GM12878 (cell line): Measurements from ENCODE around the gene KCNAB2. TPM values are rescaled to one million over a fixed set of nuclear protein-coding genes. Genes with fewer than 3 reads are reported as not detected.

Experiments used
- ATAC-seq: fragments of 200-7000 bp; cut with Tn5 transposase; 3 replicates; pipeline ENCODE4 v1.9.1; 2020; ENCODE audit warnings: mild to moderate bottlenecking, moderate library complexity
- BruUV-seq: library from RNA; stranded (reverse); fragments of 400-500 nt; replicated peaks from 2 replicates; lab custom pipeline; 2021; lab: Mats Ljungman, UMichigan
- CTCF ChIA-PET: fragments of 300-600 bp; sonication (Branson Sonifier 250); formaldehyde crosslinking; extraction: SDS; loops from one replicate; lab custom pipeline; 2021; ENCODE audit warnings: inconsistent platforms; lab: Yijun Ruan, JAX
- POLR2A ChIA-PET: fragments of 350-600 bp; formaldehyde crosslinking; extraction: SDS; loops from one replicate; lab custom pipeline; 2021; ENCODE audit warnings: inconsistent platforms; lab: Charles Lee
- RAD21 ChIA-PET: fragments of 300-600 bp; sonication (Branson Sonifier 250); formaldehyde crosslinking; loops from one replicate; lab custom pipeline; 2023; ENCODE audit warnings: antibody characterized with exemption; ENCODE audit not compliant: unreplicated experiment; lab: Charles Lee
- SMC1A ChIA-PET: fragments of 300-600 bp; sonication (Branson Sonifier 250); formaldehyde crosslinking; loops from one replicate; lab custom pipeline; 2023; ENCODE audit not compliant: unreplicated experiment, uncharacterized antibody; lab: Charles Lee
- DNase-seq: peaks from one replicate; pipeline ENCODE4 v3.0.0-alpha.2; 2011; ENCODE audit warnings: low read depth, low spot score
- FAIRE-seq: peaks from 3 replicates; lab custom pipeline; 2011; peaks lifted over from hg19 to GRCh38; lab: Jason Lieb, UNC
- H2AFZ ChIP-seq: 2 replicates; pipeline ENCODE4 v1.6.0; 2011; ENCODE audit warnings: low read depth, low read length, control low read depth; ENCODE audit not compliant: control insufficient read depth
- H3K27ac ChIP-seq: 2 replicates; pipeline ENCODE4 v1.5.1; 2011; ENCODE audit warnings: control low read depth; ENCODE audit not compliant: control insufficient read depth, insufficient read depth
- H3K27me3 ChIP-seq, 2 experiments: replicated peaks in 1 of 2; 2 replicates each; pipeline versions ENCODE4 v1.6.0 to v1.6.1; 2011; ENCODE audit warnings: low read length in 1 of 2; ENCODE audit not compliant: control insufficient read depth in 2 of 2, insufficient read depth in 2 of 2
- H3K36me3 ChIP-seq, 2 experiments: 2 replicates each; pipeline ENCODE4 v1.5.1; 2011; ENCODE audit warnings: low read length in 1 of 2; ENCODE audit not compliant: control insufficient read depth in 2 of 2, insufficient read depth in 2 of 2
- H3K4me1 ChIP-seq: 2 replicates; pipeline ENCODE4 v1.6.1; 2011; ENCODE audit warnings: mild to moderate bottlenecking, low read length, moderate library complexity, mixed read lengths; ENCODE audit not compliant: control insufficient read depth, insufficient read depth
- H3K4me2 ChIP-seq: 2 replicates; pipeline ENCODE4 v1.6.0; 2011; ENCODE audit warnings: control low read depth; ENCODE audit not compliant: control insufficient read depth, insufficient read depth
- H3K4me3 ChIP-seq: fragments of 200-600 bp; sonication (generic); 2 replicates; pipeline ENCODE4 v1.5.1; 2016
- H3K79me2 ChIP-seq: 2 replicates; pipeline ENCODE4 v1.6.0; 2011; ENCODE audit warnings: low read length; ENCODE audit not compliant: control insufficient read depth, insufficient read depth
- H3K9ac ChIP-seq: 2 replicates; pipeline ENCODE4 v1.8.0; 2011; ENCODE audit warnings: low read length, control low read depth, mixed read lengths; ENCODE audit not compliant: control insufficient read depth, insufficient read depth
- H3K9me3 ChIP-seq: replicated peaks from 3 replicates; pipeline ENCODE4 v1.5.1; 2011; ENCODE audit warnings: mild to moderate bottlenecking, low read length; ENCODE audit not compliant: control insufficient read depth, insufficient read depth
- H4K20me1 ChIP-seq: 2 replicates; pipeline ENCODE4 v1.6.0; 2011; ENCODE audit not compliant: control insufficient read depth, insufficient read depth
- BRCA1 ChIP-seq: IDR thresholded peaks from 2 replicates; pipeline ENCODE4 v1.6.1; 2011; ENCODE audit warnings: low read depth, low read length, improper control_type of control experiment
- E4F1 ChIP-seq: fragments of 450-650 bp; IDR thresholded peaks from 2 replicates; pipeline ENCODE4 v1.6.1; 2018; ENCODE audit warnings: borderline replicate concordance, mild to moderate bottlenecking; ENCODE audit not compliant: partially characterized antibody
- PKNOX1 ChIP-seq: fragments of 450-650 bp; IDR thresholded peaks from 2 replicates; pipeline ENCODE4 v1.6.1; 2016; ENCODE audit warnings: mild to moderate bottlenecking
- SUPT20H ChIP-seq: IDR thresholded peaks from 2 replicates; pipeline ENCODE4 v1.6.1; 2011; ENCODE audit warnings: low read depth, mild to moderate bottlenecking, low read length, moderate library complexity, borderline replicate concordance; ENCODE audit not compliant: control insufficient read depth
- ZBED1 ChIP-seq: IDR thresholded peaks from 2 replicates; pipeline ENCODE4 v1.6.1; 2016; ENCODE audit warnings: borderline replicate concordance
- WGBS: methylation state at CpG from one replicate; pipeline ENCODE4 v1.1.6; 2016; ENCODE audit warnings: low lambda C conversion rate; ENCODE audit not compliant: insufficient replicate concordance, insufficient coverage; ENCODE audit errors: missing lambda C conversion rate; 5-methylcytosine and 5-hydroxymethylcytosine counted together
- in situ Hi-C: fragments of 300-500 bp; cut with MboI; formaldehyde crosslinking; loops from 9 replicates; pipeline ENCODE4 v1.14.3; 2018; ENCODE audit warnings: mixed read lengths
- intact Hi-C: fragments of 100-400 bp; cut with micrococcal nuclease; formaldehyde crosslinking; loops from one replicate; pipeline ENCODE4 v1.14.2; 2022; ENCODE audit not compliant: unreplicated experiment
- polyA plus RNA-seq, 11 experiments: library from polyadenylated mRNA; depleted of rRNA in 4 of 11; unstranded in 6 of 11; stranded (reverse) in 5 of 11; fragments of >200 nt; fragmentation: Nextera tagmentation in 4 of 11; fragmentation: Illumina TruSeq in 1 of 11; extraction: Ambion mirVana in 4 of 11; extraction: Trizol in 1 of 11; gene quantifications; 1 replicate in 1 of 11; 2 replicates in 10 of 11; pipeline versions ENCODE4 v1.2.1 to v1.2.3, GENCODE V29; 2011 to 2016; ENCODE audit warnings: inconsistent platforms in 2 of 11, missing spikeins in 2 of 11, low read depth in 1 of 11
- total RNA-seq, 4 experiments: library from RNA; depleted of rRNA in 3 of 4; stranded (reverse); fragments of >200 nt in 3 of 4; fragmentation: Illumina TruSeq in 1 of 4; extraction: Trizol in 1 of 4; gene quantifications; 2 replicates each; pipeline versions ENCODE4 v1.2.1 to v1.2.3, GENCODE V29; 2013 to 2021

KCNAB2 gene
- total and polyA plus RNA-seq, 10 of the 15 experiments (the other 5 are each of a cell fraction or from before 2014, with no cell fraction given) = 2.9 to 123 (median 62.4) TPM

- TF ChIP-seq PKNOX1 (no peak), ZBED1 (no peak), BRCA1 (no peak)
Observed at GRCh38 chr1:6019166-6019845, 26.4 kb upstream of the KCNAB2 start (continued).

- CTCF ChIA-PET = no interaction called here
- in situ Hi-C loops = no loop called here
- Histone ChIP-seq H3K4me1 (peaks cover 16% of the 10 kb centered on the region), H3K9ac (no peak overlapping the region), H3K9me3 (no peaks in the 10 kb centered on the region), H2AFZ (no peak overlapping the region), H3K4me2 (no peak overlapping the region), H3K27me3 (no peaks in the 10 kb centered on the region), H3K79me2 (peaks cover 16% of the 10 kb centered on the region), H3K4me3 (no peak overlapping the region), H3K36me3 (no peaks in the 10 kb centered on the region), H4K20me1 (no peaks in the 10 kb centered on the region), H3K27ac (no peak overlapping the region)
- RAD21 ChIA-PET = no interaction called here
- DNase-seq (no peak), ATAC-seq (no peak), FAIRE-seq (no peak)
- TF ChIP-seq E4F1 (no peak), SUPT20H (no peak)
- SMC1A ChIA-PET = no interaction called here
- no TSS peak for BruUV-seq
- WGBS = 83% methylated on average over 4 of the region's 4 CpGs
- POLR2A ChIA-PET = no interaction called here
- intact Hi-C loops = no loop called here
Observed at GRCh38 chr1:6022193-6022592, 23.5 kb upstream of the KCNAB2 start.
